Keratinocyte (primary cell): ENCODE data around the gene KLC3. TPM values are rescaled to one million over a fixed set of nuclear protein-coding genes. Genes with fewer than 3 reads are reported as not detected.

ENCODE experiments used
- DNase-seq: peaks from one replicate; pipeline ENCODE4 v3.0.0-alpha.2; 2011; ENCODE audit warnings: low read depth, missing footprints, low spot score
- FAIRE-seq: peaks from 2 replicates; lab custom pipeline; 2011; peaks lifted over from hg19 to GRCh38; lab: Jason Lieb, UNC
- H2AFZ ChIP-seq: 2 replicates; pipeline ENCODE4 v1.6.0; 2012; ENCODE audit warnings: low read length, control low read depth, inconsistent platforms; ENCODE audit not compliant: control insufficient read depth
- H3K27ac ChIP-seq: 2 replicates; pipeline ENCODE4 v1.5.1; 2011; ENCODE audit warnings: low read length; ENCODE audit not compliant: control insufficient read depth, insufficient read depth
- H3K27me3 ChIP-seq: 3 replicates; pipeline ENCODE4 v1.6.0; 2011; ENCODE audit warnings: low read length; ENCODE audit not compliant: control insufficient read depth, insufficient read depth; ENCODE audit errors: extremely low read depth
- H3K36me3 ChIP-seq, 2 experiments: 2 replicates in 1 of 2; 3 replicates in 1 of 2; pipeline ENCODE4 v1.5.1; 2011; ENCODE audit warnings: low read length in 2 of 2, mild to moderate bottlenecking in 1 of 2; ENCODE audit not compliant: control insufficient read depth in 2 of 2, insufficient read depth in 2 of 2; ENCODE audit errors: extremely low read depth in 1 of 2
- H3K4me1 ChIP-seq: 3 replicates; pipeline ENCODE4 v1.5.1; 2011; ENCODE audit warnings: low read length; ENCODE audit not compliant: control insufficient read depth, insufficient read depth; ENCODE audit errors: extremely low read depth
- H3K4me2 ChIP-seq: 3 replicates; pipeline ENCODE4 v1.6.0; 2011; ENCODE audit warnings: low read depth, low read length; ENCODE audit not compliant: control insufficient read depth, insufficient read depth; ENCODE audit errors: extremely low read depth
- H3K4me3 ChIP-seq, 3 experiments: fragments of 200-600 bp in 1 of 3; sonication (generic) in 1 of 3; 2 replicates in 2 of 3; 3 replicates in 1 of 3; pipeline ENCODE4 v1.5.1; 2011 to 2016; ENCODE audit warnings: low read length in 3 of 3, mild to moderate bottlenecking in 3 of 3, control low read depth in 2 of 3, inconsistent platforms in 1 of 3, low read depth in 1 of 3, mixed read lengths in 1 of 3, mixed run types in 1 of 3, moderate library complexity in 1 of 3; ENCODE audit not compliant: control insufficient read depth in 2 of 3, insufficient read depth in 2 of 3; ENCODE audit errors: extremely low read depth in 1 of 3
- H3K79me2 ChIP-seq: 2 replicates; pipeline ENCODE4 v1.6.0; 2012; ENCODE audit warnings: low read length; ENCODE audit not compliant: control insufficient read depth, insufficient read depth
- H3K9ac ChIP-seq: 3 replicates; pipeline ENCODE4 v1.6.0; 2011; ENCODE audit warnings: low read length; ENCODE audit not compliant: control insufficient read depth, insufficient read depth; ENCODE audit errors: extremely low read depth
- H3K9me1 ChIP-seq: 3 replicates; pipeline ENCODE4 v1.6.0; 2011; ENCODE audit warnings: low read length; ENCODE audit not compliant: control insufficient read depth, insufficient read depth; ENCODE audit errors: extremely low read depth
- H3K9me3 ChIP-seq: 2 replicates; pipeline ENCODE4 v1.5.1; 2012; ENCODE audit warnings: low read depth, low read length; ENCODE audit not compliant: control insufficient read depth
- H4K20me1 ChIP-seq: 3 replicates; pipeline ENCODE4 v1.6.0; 2011; ENCODE audit warnings: low read length; ENCODE audit not compliant: control insufficient read depth, insufficient read depth; ENCODE audit errors: extremely low read depth
- CTCF ChIP-seq, 3 experiments: IDR thresholded peaks in 1 of 3; conservative IDR thresholded peaks in 1 of 3; optimal IDR thresholded peaks in 1 of 3; 2 replicates in 2 of 3; 3 replicates in 1 of 3; pipeline versions ENCODE3 to v1.5.1; 2011; ENCODE audit warnings: low read length in 3 of 3, mild to moderate bottlenecking in 3 of 3, moderate library complexity in 2 of 3, control low read depth in 1 of 3, inconsistent platforms in 1 of 3; ENCODE audit not compliant: insufficient read depth in 2 of 3; ENCODE audit errors: extremely low read depth in 1 of 3
- EZH2 ChIP-seq: IDR thresholded peaks from one replicate; pipeline ENCODE4 v1.6.1; 2012; ENCODE audit warnings: inconsistent platforms, mild to moderate bottlenecking, low read length, moderate library complexity
- dilution Hi-C: fragments of 300-500 bp; cut with MboI; formaldehyde crosslinking; loops from one replicate; pipeline ENCODE4 v1.7.0; 2020; ENCODE audit warnings: low sequenced_read_pairs; ENCODE audit not compliant: extremely low pct_ligation_motif_present
- polyA plus RNA-seq, 5 experiments: library from polyadenylated mRNA; depleted of rRNA in 3 of 5; stranded (reverse) in 3 of 5; stranded (forward) in 1 of 5; unstranded in 1 of 5; fragments of >200 nt; gene quantifications; 1 replicate in 1 of 5; 2 replicates in 3 of 5; 3 replicates in 1 of 5; pipeline versions ENCODE4 v1.2.1 to v1.2.3, GENCODE V29; 2011 to 2012; ENCODE audit warnings: missing spikeins in 2 of 5, low read depth in 1 of 5, low replicate concordance in 1 of 5

KLC3 gene
- polyA plus RNA-seq, 1 donor (not counting 4 experiments of a cell fraction or from before 2014, with no cell fraction given): 14.7 TPM

- no peaks in the 10 kb centered on the region for H3K4me1 ChIP-seq
Measured at GRCh38 chr19:45299719-45300118, 40.8 kb upstream of the KLC3 start.

GRCh38 chr19:45302416-45302815 lies 38.1 kb upstream of the KLC3 start:
- TF ChIP-seq CTCF (optimal IDR thresholded peaks at IDR 0.05 in 1 of 3, IDR thresholded peaks at IDR 0.05 in 1 of 3, conservative IDR thresholded peaks at IDR 0.05 in 1 of 3; ENCODE audit: extremely low read depth in 1 of 3, insufficient read depth in 2 of 3, low read length in 3 of 3): no peak
- TF ChIP-seq EZH2: no peak
- Histone ChIP-seq H2AFZ (no peak overlapping the region), H3K4me1 (peaks cover 12% of the 10 kb centered on the region), H3K9me1 (no peaks in the 10 kb centered on the region), H3K79me2 (no peaks in the 10 kb centered on the region), H3K4me3 (no peak overlapping the region), H3K4me2 (no peak overlapping the region), H3K9ac (no peak overlapping the region), H4K20me1 (no peaks in the 10 kb centered on the region), H3K27ac (no peak overlapping the region), H3K27me3 (no peaks in the 10 kb centered on the region), H3K36me3 (peaks cover 9 to 11% of the 10 kb centered on the region in 2 experiments), H3K9me3 (no peaks in the 10 kb centered on the region)
- DNase-seq (no peak), FAIRE-seq (no peak)
- dilution Hi-C loops: no loop called here

More at GRCh38 chr19:45299719-45300118, 40.8 kb upstream of the KLC3 start:
- TF ChIP-seq EZH2: no peak
- no peak for TF ChIP-seq CTCF (optimal IDR thresholded peaks at IDR 0.05 in 1 of 3, IDR thresholded peaks at IDR 0.05 in 1 of 3, conservative IDR thresholded peaks at IDR 0.05 in 1 of 3; ENCODE audit: extremely low read depth in 1 of 3, insufficient read depth in 2 of 3, low read length in 3 of 3)
- no peaks in the 10 kb centered on the region for H3K9me1 ChIP-seq
- H3K9ac ChIP-seq: no peak overlapping the region
- no peak overlapping the region for H3K4me2 ChIP-seq
- no peaks in the 10 kb centered on the region for H3K27me3 ChIP-seq
- no peaks in the 10 kb centered on the region for H4K20me1 ChIP-seq
- H2AFZ ChIP-seq: no peak overlapping the region
- H3K4me3 ChIP-seq: no peak overlapping the region
- no peak overlapping the region for H3K27ac ChIP-seq
- DNase-seq (no peak), FAIRE-seq (no peak)
- H3K9me3 ChIP-seq: no peaks in the 10 kb centered on the region
- H3K36me3 ChIP-seq: peaks cover 20% of the 10 kb centered on the region in 2 experiments
- no peaks in the 10 kb centered on the region for H3K79me2 ChIP-seq
- dilution Hi-C loops: no loop called here
